Osteoblast (primary cell): ENCODE results near the gene MC5R. TPM values are rescaled to one million over a fixed set of nuclear protein-coding genes. Genes with fewer than 3 reads are reported as not detected.

Experiments
- DNase-seq: peaks from one replicate; pipeline ENCODE4 v3.0.0; 2011; ENCODE audit warnings: low spot score, mixed read lengths; ENCODE audit not compliant: insufficient read length; ENCODE audit errors: missing footprints
- H2AFZ ChIP-seq: 2 replicates; pipeline ENCODE4 v1.6.0; 2011; ENCODE audit warnings: mild to moderate bottlenecking, low read length
- H3K27ac ChIP-seq: 2 replicates; pipeline ENCODE4 v1.5.1; 2011; ENCODE audit warnings: mild to moderate bottlenecking, low read depth, low read length, moderate library complexity
- H3K27me3 ChIP-seq: 2 replicates; pipeline ENCODE4 v1.6.0; 2012; ENCODE audit warnings: mild to moderate bottlenecking, control low read depth, inconsistent platforms, low read length, moderate library complexity; ENCODE audit not compliant: insufficient read depth
- H3K36me3 ChIP-seq: 2 replicates; pipeline ENCODE4 v1.5.1; 2011; ENCODE audit warnings: mild to moderate bottlenecking, low read length, control low read depth, moderate library complexity; ENCODE audit not compliant: insufficient read depth
- H3K4me1 ChIP-seq: 2 replicates; pipeline ENCODE4 v1.5.1; 2011; ENCODE audit warnings: mild to moderate bottlenecking, low read length, control low read depth, moderate library complexity; ENCODE audit not compliant: insufficient read depth
- H3K4me2 ChIP-seq: 2 replicates; pipeline ENCODE4 v1.6.0; 2011; ENCODE audit warnings: mild to moderate bottlenecking, low read length; ENCODE audit not compliant: insufficient read depth
- H3K4me3 ChIP-seq: fragments of 200-600 bp; sonication (generic); 3 replicates; pipeline ENCODE4 v1.5.1; 2012; ENCODE audit warnings: mild to moderate bottlenecking, low read length, inconsistent platforms; ENCODE audit not compliant: insufficient read depth
- H3K79me2 ChIP-seq: 2 replicates; pipeline ENCODE4 v1.6.0; 2012; ENCODE audit warnings: mild to moderate bottlenecking, low read length, control low read depth, inconsistent platforms; ENCODE audit not compliant: insufficient read depth
- H3K9me3 ChIP-seq: 2 replicates; pipeline ENCODE4 v1.5.1; 2011; ENCODE audit warnings: low read depth, low read length, control low read depth
- H4K20me1 ChIP-seq: 2 replicates; pipeline ENCODE4 v1.6.0; 2012; ENCODE audit warnings: mild to moderate bottlenecking, low read length, control low read depth; ENCODE audit not compliant: insufficient read depth
- CTCF ChIP-seq: IDR thresholded peaks from 2 replicates; pipeline ENCODE4 v1.5.1; 2011; ENCODE audit warnings: mild to moderate bottlenecking, low read depth, low read length, moderate library complexity; ENCODE audit errors: extremely low read depth
- total RNA-seq: library from RNA; depleted of rRNA; stranded (reverse); fragments of >200 nt; gene quantifications from 2 replicates; pipeline ENCODE4 v1.2.3, GENCODE V29; 2012

MC5R gene
- total RNA-seq, 1 donor = 0.36 TPM

- H3K27me3 ChIP-seq = peaks cover 8% of the 10 kb centered on the region
- no peak overlapping the region for H3K27ac ChIP-seq
- no peak overlapping the region for H3K4me2 ChIP-seq
- H3K4me3 ChIP-seq = no peak overlapping the region
- H3K4me1 ChIP-seq = peaks cover 5% of the 10 kb centered on the region
- H3K9me3 ChIP-seq = no peaks in the 10 kb centered on the region
- TF ChIP-seq CTCF = no peak
- no peaks in the 10 kb centered on the region for H3K36me3 ChIP-seq
- H3K79me2 ChIP-seq = no peaks in the 10 kb centered on the region
- H4K20me1 ChIP-seq = no peaks in the 10 kb centered on the region
- H2AFZ ChIP-seq = no peak overlapping the region
- no peak for DNase-seq
Observed at GRCh38 chr18:13826209-13826608, 2.3 kb downstream of the MC5R start.

GRCh38 chr18:13831864-13832508 is 8.0 kb downstream of the MC5R start:
- Histone ChIP-seq H3K27me3 (peaks cover 3% of the 10 kb centered on the region), H3K4me2 (no peak overlapping the region), H3K9me3 (no peaks in the 10 kb centered on the region), H3K4me1 (no peaks in the 10 kb centered on the region), H4K20me1 (no peaks in the 10 kb centered on the region), H3K36me3 (no peaks in the 10 kb centered on the region), H3K79me2 (no peaks in the 10 kb centered on the region), H3K27ac (no peak overlapping the region), H2AFZ (no peak overlapping the region), H3K4me3 (no peak overlapping the region)
- TF ChIP-seq CTCF = peak; percentile 20
- no peak for DNase-seq

GRCh38 chr18:13834496-13835015 is 10.6 kb downstream of the MC5R start:
- no peak overlapping the region for H3K4me3 ChIP-seq
- no peaks in the 10 kb centered on the region for H3K4me1 ChIP-seq
- H3K27ac ChIP-seq = no peak overlapping the region
- DNase-seq = no peak
- no peaks in the 10 kb centered on the region for H3K9me3 ChIP-seq
- no peak overlapping the region for H3K4me2 ChIP-seq
- no peaks in the 10 kb centered on the region for H3K79me2 ChIP-seq
- H3K36me3 ChIP-seq = no peaks in the 10 kb centered on the region
- no peak for TF ChIP-seq CTCF
- H4K20me1 ChIP-seq = no peaks in the 10 kb centered on the region
- H3K27me3 ChIP-seq = no peaks in the 10 kb centered on the region
- H2AFZ ChIP-seq = no peak overlapping the region

GRCh38 chr18:13835202-13835601 is 11.3 kb downstream of the MC5R start:
- H2AFZ ChIP-seq = no peak overlapping the region
- H3K4me3 ChIP-seq = no peak overlapping the region
- no peaks in the 10 kb centered on the region for H3K9me3 ChIP-seq
- no peaks in the 10 kb centered on the region for H4K20me1 ChIP-seq
- no peaks in the 10 kb centered on the region for H3K36me3 ChIP-seq
- TF ChIP-seq CTCF = no peak
- H3K79me2 ChIP-seq = no peaks in the 10 kb centered on the region
- H3K4me1 ChIP-seq = no peaks in the 10 kb centered on the region
- no peak for DNase-seq
- no peak overlapping the region for H3K4me2 ChIP-seq
- no peak overlapping the region for H3K27ac ChIP-seq
- no peaks in the 10 kb centered on the region for H3K27me3 ChIP-seq
